ENCODE measurements around the gene CNTNAP3B.
"Not testable (repeated sequence)": the region's sequence is repeated elsewhere in the genome, so short reads cannot be mapped to it uniquely, and the experiment has no call there.

Gene CNTNAP3B

GRCh38 chr9:42129073-42129729 is at the start of gene CNTNAP3B:
Gene CNTNAP3B, minus strand, starts transcription at chr9:42129426. Its CDS starts 332 bp downstream, at chr9:42129094.
- not testable (repeated sequence) for H3K36me3 ChIP-seq; H3K9me3 ChIP-seq; H3K4me1 ChIP-seq (ENCODE audit: control insufficient read depth in 1 of 2, insufficient read depth in 1 of 2, low read depth in 1 of 2, low read length in 1 of 2); H3K4me3 ChIP-seq (ENCODE audit: low read depth in 1 of 2, low read length in 1 of 2); H3K27ac ChIP-seq
- H3K27me3 ChIP-seq = peaks cover 44% of the 10 kb centered on the region

GRCh38 chr9:42160299-42160698 is 31.1 kb upstream of the CNTNAP3B start:
- not testable (repeated sequence) for H3K4me3 ChIP-seq (ENCODE audit: low read depth in 1 of 2, low read length in 1 of 2); H3K27me3 ChIP-seq; H3K9me3 ChIP-seq; H3K4me1 ChIP-seq (ENCODE audit: control insufficient read depth in 1 of 2, insufficient read depth in 1 of 2, low read depth in 1 of 2, low read length in 1 of 2); H3K27ac ChIP-seq; H3K36me3 ChIP-seq

GRCh38 chr9:42127056-42127841 is 2.0 kb downstream of the CNTNAP3B start:
- H3K27me3 ChIP-seq = peaks cover 42% of the 10 kb centered on the region
- not testable (repeated sequence) for H3K9me3 ChIP-seq; H3K27ac ChIP-seq; H3K4me3 ChIP-seq (ENCODE audit: low read depth in 1 of 2, low read length in 1 of 2); H3K36me3 ChIP-seq; H3K4me1 ChIP-seq (ENCODE audit: control insufficient read depth in 1 of 2, insufficient read depth in 1 of 2, low read depth in 1 of 2, low read length in 1 of 2)

GRCh38 chr9:42121007-42121406 is 8.2 kb downstream of the CNTNAP3B start:
- H3K27ac ChIP-seq; H3K4me3 ChIP-seq (ENCODE audit: low read depth in 1 of 2, low read length in 1 of 2); H3K36me3 ChIP-seq; H3K27me3 ChIP-seq; H3K4me1 ChIP-seq (ENCODE audit: control insufficient read depth in 1 of 2, insufficient read depth in 1 of 2, low read depth in 1 of 2, low read length in 1 of 2); H3K9me3 ChIP-seq: not testable (repeated sequence)

- H3K4me3 ChIP-seq (ENCODE audit: low read depth in 1 of 2, low read length in 1 of 2) = not testable (repeated sequence)
Observed at GRCh38 chr9:42095929-42096328, 33.3 kb downstream of the CNTNAP3B start.

GRCh38 chr9:42084559-42084952 is 44.7 kb downstream of the CNTNAP3B start:
- not testable (repeated sequence) for H3K4me3 ChIP-seq (ENCODE audit: low read depth in 1 of 2, low read length in 1 of 2); H3K9me3 ChIP-seq; H3K4me1 ChIP-seq (ENCODE audit: control insufficient read depth in 1 of 2, insufficient read depth in 1 of 2, low read depth in 1 of 2, low read length in 1 of 2); H3K36me3 ChIP-seq; H3K27me3 ChIP-seq; H3K27ac ChIP-seq

More at GRCh38 chr9:42095929-42096328, 33.3 kb downstream of the CNTNAP3B start:
- not testable (repeated sequence) for H3K9me3 ChIP-seq; H3K36me3 ChIP-seq; H3K27ac ChIP-seq; H3K4me1 ChIP-seq (ENCODE audit: control insufficient read depth in 1 of 2, insufficient read depth in 1 of 2, low read depth in 1 of 2, low read length in 1 of 2); H3K27me3 ChIP-seq

GRCh38 chr9:42083877-42084558 is 45.2 kb downstream of the CNTNAP3B start:
- not testable (repeated sequence) for H3K4me1 ChIP-seq (ENCODE audit: control insufficient read depth in 1 of 2, insufficient read depth in 1 of 2, low read depth in 1 of 2, low read length in 1 of 2); H3K27ac ChIP-seq; H3K27me3 ChIP-seq; H3K4me3 ChIP-seq (ENCODE audit: low read depth in 1 of 2, low read length in 1 of 2); H3K36me3 ChIP-seq; H3K9me3 ChIP-seq

GRCh38 chr9:42080376-42080775 is 48.9 kb downstream of the CNTNAP3B start:
- not testable (repeated sequence) for H3K9me3 ChIP-seq; H3K4me1 ChIP-seq (ENCODE audit: control insufficient read depth in 1 of 2, insufficient read depth in 1 of 2, low read depth in 1 of 2, low read length in 1 of 2); H3K27me3 ChIP-seq; H3K4me3 ChIP-seq (ENCODE audit: low read depth in 1 of 2, low read length in 1 of 2); H3K36me3 ChIP-seq; H3K27ac ChIP-seq

GRCh38 chr9:42074868-42075267 is 54.4 kb downstream of the CNTNAP3B start:
- H3K27ac ChIP-seq; H3K27me3 ChIP-seq; H3K4me3 ChIP-seq (ENCODE audit: low read depth in 1 of 2, low read length in 1 of 2); H3K9me3 ChIP-seq; H3K36me3 ChIP-seq; H3K4me1 ChIP-seq (ENCODE audit: control insufficient read depth in 1 of 2, insufficient read depth in 1 of 2, low read depth in 1 of 2, low read length in 1 of 2): not testable (repeated sequence)

GRCh38 chr9:42071026-42071425 is 58.2 kb downstream of the CNTNAP3B start:
- not testable (repeated sequence) for H3K4me3 ChIP-seq (ENCODE audit: low read depth in 1 of 2, low read length in 1 of 2); H3K9me3 ChIP-seq; H3K27ac ChIP-seq; H3K36me3 ChIP-seq; H3K27me3 ChIP-seq; H3K4me1 ChIP-seq (ENCODE audit: control insufficient read depth in 1 of 2, insufficient read depth in 1 of 2, low read depth in 1 of 2, low read length in 1 of 2)

GRCh38 chr9:42070035-42070799 is 59.0 kb downstream of the CNTNAP3B start:
- not testable (repeated sequence) for H3K4me3 ChIP-seq (ENCODE audit: low read depth in 1 of 2, low read length in 1 of 2); H3K36me3 ChIP-seq; H3K4me1 ChIP-seq (ENCODE audit: control insufficient read depth in 1 of 2, insufficient read depth in 1 of 2, low read depth in 1 of 2, low read length in 1 of 2); H3K27me3 ChIP-seq; H3K9me3 ChIP-seq; H3K27ac ChIP-seq

- not testable (repeated sequence) for H3K4me1 ChIP-seq (ENCODE audit: control insufficient read depth in 1 of 2, insufficient read depth in 1 of 2, low read depth in 1 of 2, low read length in 1 of 2); H3K27me3 ChIP-seq; H3K36me3 ChIP-seq; H3K4me3 ChIP-seq (ENCODE audit: low read depth in 1 of 2, low read length in 1 of 2); H3K9me3 ChIP-seq; H3K27ac ChIP-seq
Observed at GRCh38 chr9:42053874-42054273, 75.4 kb downstream of the CNTNAP3B start.

GRCh38 chr9:42050701-42051100 is 78.5 kb downstream of the CNTNAP3B start:
- H3K36me3 ChIP-seq, H3K9me3 ChIP-seq: not testable (repeated sequence)

More at GRCh38 chr9:42050701-42051100, 78.5 kb downstream of the CNTNAP3B start:
- H3K27me3 ChIP-seq; H3K4me1 ChIP-seq (ENCODE audit: control insufficient read depth in 1 of 2, insufficient read depth in 1 of 2, low read depth in 1 of 2, low read length in 1 of 2); H3K27ac ChIP-seq; H3K4me3 ChIP-seq (ENCODE audit: low read depth in 1 of 2, low read length in 1 of 2): not testable (repeated sequence)

Data from neutrophil (primary cell).